GM12878 (cell line): ENCODE measurements around the gene SPG21. TPM values are rescaled to one million over a fixed set of nuclear protein-coding genes. Genes with fewer than 3 reads are reported as not detected.
A peak's percentile ranks its signal among the peaks of the same experiment; 100 is the strongest.

ENCODE experiments used
- ATAC-seq: fragments of 200-7000 bp; cut with Tn5 transposase; 3 replicates; pipeline ENCODE4 v1.9.1; 2020; ENCODE audit warnings: mild to moderate bottlenecking, moderate library complexity
- BruUV-seq: library from RNA; stranded (reverse); fragments of 400-500 nt; replicated peaks from 2 replicates; lab custom pipeline; 2021; lab: Mats Ljungman, UMichigan
- CTCF ChIA-PET: fragments of 300-600 bp; sonication (Branson Sonifier 250); formaldehyde crosslinking; extraction: SDS; loops from one replicate; lab custom pipeline; 2021; ENCODE audit warnings: inconsistent platforms; lab: Yijun Ruan, JAX
- POLR2A ChIA-PET: fragments of 350-600 bp; formaldehyde crosslinking; extraction: SDS; loops from one replicate; lab custom pipeline; 2021; ENCODE audit warnings: inconsistent platforms; lab: Charles Lee
- RAD21 ChIA-PET: fragments of 300-600 bp; sonication (Branson Sonifier 250); formaldehyde crosslinking; loops from one replicate; lab custom pipeline; 2023; ENCODE audit warnings: antibody characterized with exemption; ENCODE audit not compliant: unreplicated experiment; lab: Charles Lee
- SMC1A ChIA-PET: fragments of 300-600 bp; sonication (Branson Sonifier 250); formaldehyde crosslinking; loops from one replicate; lab custom pipeline; 2023; ENCODE audit not compliant: unreplicated experiment, uncharacterized antibody; lab: Charles Lee
- DNase-seq: peaks from one replicate; pipeline ENCODE4 v3.0.0-alpha.2; 2011; ENCODE audit warnings: low read depth, low spot score
- FAIRE-seq: peaks from 3 replicates; lab custom pipeline; 2011; peaks lifted over from hg19 to GRCh38; lab: Jason Lieb, UNC
- H2AFZ ChIP-seq: 2 replicates; pipeline ENCODE4 v1.6.0; 2011; ENCODE audit warnings: low read depth, low read length, control low read depth; ENCODE audit not compliant: control insufficient read depth
- H3K27ac ChIP-seq: 2 replicates; pipeline ENCODE4 v1.5.1; 2011; ENCODE audit warnings: control low read depth; ENCODE audit not compliant: control insufficient read depth, insufficient read depth
- H3K27me3 ChIP-seq, 2 experiments: replicated peaks in 1 of 2; 2 replicates each; pipeline versions ENCODE4 v1.6.0 to v1.6.1; 2011; ENCODE audit warnings: low read length in 1 of 2; ENCODE audit not compliant: control insufficient read depth in 2 of 2, insufficient read depth in 2 of 2
- H3K36me3 ChIP-seq, 2 experiments: 2 replicates each; pipeline ENCODE4 v1.5.1; 2011; ENCODE audit warnings: low read length in 1 of 2; ENCODE audit not compliant: control insufficient read depth in 2 of 2, insufficient read depth in 2 of 2
- H3K4me1 ChIP-seq: 2 replicates; pipeline ENCODE4 v1.6.1; 2011; ENCODE audit warnings: mild to moderate bottlenecking, low read length, moderate library complexity, mixed read lengths; ENCODE audit not compliant: control insufficient read depth, insufficient read depth
- H3K4me2 ChIP-seq: 2 replicates; pipeline ENCODE4 v1.6.0; 2011; ENCODE audit warnings: control low read depth; ENCODE audit not compliant: control insufficient read depth, insufficient read depth
- H3K4me3 ChIP-seq: fragments of 200-600 bp; sonication (generic); 2 replicates; pipeline ENCODE4 v1.5.1; 2016
- H3K79me2 ChIP-seq: 2 replicates; pipeline ENCODE4 v1.6.0; 2011; ENCODE audit warnings: low read length; ENCODE audit not compliant: control insufficient read depth, insufficient read depth
- H3K9ac ChIP-seq: 2 replicates; pipeline ENCODE4 v1.8.0; 2011; ENCODE audit warnings: low read length, control low read depth, mixed read lengths; ENCODE audit not compliant: control insufficient read depth, insufficient read depth
- H3K9me3 ChIP-seq: replicated peaks from 3 replicates; pipeline ENCODE4 v1.5.1; 2011; ENCODE audit warnings: mild to moderate bottlenecking, low read length; ENCODE audit not compliant: control insufficient read depth, insufficient read depth
- H4K20me1 ChIP-seq: 2 replicates; pipeline ENCODE4 v1.6.0; 2011; ENCODE audit not compliant: control insufficient read depth, insufficient read depth
- POLR2A ChIP-seq: IDR thresholded peaks from 2 replicates; pipeline ENCODE4 v1.6.1; 2011; ENCODE audit warnings: low read depth, mild to moderate bottlenecking, low read length
- TCF3 ChIP-seq: IDR thresholded peaks from 2 replicates; pipeline ENCODE4 v1.6.1; 2012; ENCODE audit warnings: low read depth, mild to moderate bottlenecking, low read length, borderline replicate concordance; ENCODE audit not compliant: insufficient read depth
- WGBS: methylation state at CpG from one replicate; pipeline ENCODE4 v1.1.6; 2016; ENCODE audit warnings: low lambda C conversion rate; ENCODE audit not compliant: insufficient replicate concordance, insufficient coverage; ENCODE audit errors: missing lambda C conversion rate; 5-methylcytosine and 5-hydroxymethylcytosine counted together
- in situ Hi-C: fragments of 300-500 bp; cut with MboI; formaldehyde crosslinking; loops from 9 replicates; pipeline ENCODE4 v1.14.3; 2018; ENCODE audit warnings: mixed read lengths
- intact Hi-C: fragments of 100-400 bp; cut with micrococcal nuclease; formaldehyde crosslinking; loops from one replicate; pipeline ENCODE4 v1.14.2; 2022; ENCODE audit not compliant: unreplicated experiment
- polyA plus RNA-seq, 11 experiments: library from polyadenylated mRNA; depleted of rRNA in 4 of 11; unstranded in 6 of 11; stranded (reverse) in 5 of 11; fragments of >200 nt; fragmentation: Nextera tagmentation in 4 of 11; fragmentation: Illumina TruSeq in 1 of 11; extraction: Ambion mirVana in 4 of 11; extraction: Trizol in 1 of 11; gene quantifications; 1 replicate in 1 of 11; 2 replicates in 10 of 11; pipeline versions ENCODE4 v1.2.1 to v1.2.3, GENCODE V29; 2011 to 2016; ENCODE audit warnings: inconsistent platforms in 2 of 11, missing spikeins in 2 of 11, low read depth in 1 of 11
- total RNA-seq, 4 experiments: library from RNA; depleted of rRNA in 3 of 4; stranded (reverse); fragments of >200 nt in 3 of 4; fragmentation: Illumina TruSeq in 1 of 4; extraction: Trizol in 1 of 4; gene quantifications; 2 replicates each; pipeline versions ENCODE4 v1.2.1 to v1.2.3, GENCODE V29; 2013 to 2021
- TF ChIP-seq, protein P1 (sequence below): fragments of 450-650 bp; IDR thresholded peaks from 2 replicates; pipeline ENCODE4 v1.6.1; 2016; ENCODE audit warnings: mild to moderate bottlenecking

The SPG21 gene
- total and polyA plus RNA-seq, 10 of the 15 experiments (the other 5 are each of a cell fraction or from before 2014, with no cell fraction given) = 25.5 to 116 (median 68.0) TPM

DNA sequence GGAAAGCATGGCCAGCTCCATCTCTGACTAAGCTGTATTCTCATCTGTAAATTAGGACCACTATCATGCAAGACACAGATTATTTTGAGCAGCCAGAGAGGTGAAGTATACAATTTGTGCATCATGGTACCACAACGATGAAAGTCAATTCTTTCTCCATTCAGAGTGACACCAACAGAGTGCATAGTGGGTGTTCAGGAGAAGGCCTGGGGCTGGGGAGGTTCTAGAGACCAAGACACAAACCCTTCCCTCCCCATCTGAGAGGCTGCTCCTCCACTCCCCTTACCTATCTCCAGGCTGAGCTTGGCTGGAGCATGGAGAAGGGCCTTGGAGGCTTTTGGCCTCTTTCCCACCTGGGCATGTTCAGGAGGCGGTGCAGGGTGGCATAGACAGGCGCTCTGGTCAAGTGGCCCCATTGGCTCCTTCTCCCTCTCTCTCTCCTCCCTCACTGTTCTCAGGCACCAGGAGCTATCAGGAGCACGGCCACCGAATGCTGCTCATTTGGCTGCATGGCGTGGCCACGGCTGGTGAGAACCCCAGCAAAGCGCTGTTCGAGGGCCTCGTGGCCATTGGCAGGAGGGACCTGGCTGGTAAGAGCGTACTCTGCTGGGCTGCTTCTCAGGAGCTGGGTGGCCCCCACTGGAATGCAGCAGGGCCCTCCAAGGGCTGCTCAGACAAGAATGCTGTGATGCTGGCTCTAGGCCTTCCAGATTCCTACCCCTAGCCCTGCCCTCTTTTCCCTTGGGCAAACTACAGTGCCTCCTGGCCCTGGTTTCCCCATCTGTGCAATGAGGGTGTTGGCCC, 40.1 kb downstream of the SPG21 start:
- no TSS peak for BruUV-seq
- no peak overlapping the region for H3K4me3 ChIP-seq
- H3K4me2 ChIP-seq = no peak overlapping the region
- no peaks in the 10 kb centered on the region for H3K27me3 ChIP-seq
- in situ Hi-C loops = no loop called here
- SMC1A ChIA-PET = interaction anchor here (0.5 to 0.6 kb wide), 2 partner anchors 73 to 157 kb away, joined by 3 read pairs; no protein-coding TSS in a partner anchor
- H2AFZ ChIP-seq = no peak overlapping the region
- intact Hi-C loops = no loop called here
- POLR2A ChIA-PET = interaction anchor here (0.6 kb wide), 1 partner anchor 155 kb away, joined by 4 read pairs; no protein-coding TSS in a partner anchor
- WGBS = 95% methylated on average over 11 of the region's 11 CpGs
- FAIRE-seq (no peak), DNase-seq (no peak), ATAC-seq (peak; percentile 37)
- TF ChIP-seq POLR2A (peak; percentile 55), TCF3 (no peak)
- no peak overlapping the region for H3K27ac ChIP-seq
- H3K4me1 ChIP-seq = no peaks in the 10 kb centered on the region
- RAD21 ChIA-PET = interaction anchor here (0.8 kb wide), 1 partner anchor 55 kb away, joined by 3 read pairs; no protein-coding TSS in a partner anchor
- CTCF ChIA-PET = no interaction called here
- H3K36me3 ChIP-seq = no peaks in the 10 kb centered on the region
- no peaks in the 10 kb centered on the region for H4K20me1 ChIP-seq
- no peaks in the 10 kb centered on the region for H3K9me3 ChIP-seq
- no peaks in the 10 kb centered on the region for H3K79me2 ChIP-seq
- no peak overlapping the region for H3K9ac ChIP-seq

DNA sequence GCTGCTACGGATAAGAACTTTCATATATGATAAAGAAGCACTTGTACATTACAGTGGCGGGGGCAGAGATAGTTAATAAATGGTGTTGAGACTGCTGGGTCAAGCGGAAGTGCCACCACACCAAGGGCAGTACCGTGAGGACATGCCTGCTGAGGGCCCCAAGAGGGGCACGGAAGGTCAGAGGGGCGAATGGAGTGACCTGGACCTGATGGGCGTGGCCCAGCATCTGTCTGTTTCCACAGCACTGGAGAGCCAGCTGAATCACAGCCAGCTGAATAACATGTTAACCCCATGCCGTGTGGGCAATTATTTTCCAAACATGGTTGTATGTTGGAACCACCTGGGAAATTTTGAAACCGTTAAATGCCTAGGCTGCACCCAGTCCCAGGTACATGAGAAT, 40.8 kb downstream of the SPG21 start:
- TF ChIP-seq, protein P1, sequence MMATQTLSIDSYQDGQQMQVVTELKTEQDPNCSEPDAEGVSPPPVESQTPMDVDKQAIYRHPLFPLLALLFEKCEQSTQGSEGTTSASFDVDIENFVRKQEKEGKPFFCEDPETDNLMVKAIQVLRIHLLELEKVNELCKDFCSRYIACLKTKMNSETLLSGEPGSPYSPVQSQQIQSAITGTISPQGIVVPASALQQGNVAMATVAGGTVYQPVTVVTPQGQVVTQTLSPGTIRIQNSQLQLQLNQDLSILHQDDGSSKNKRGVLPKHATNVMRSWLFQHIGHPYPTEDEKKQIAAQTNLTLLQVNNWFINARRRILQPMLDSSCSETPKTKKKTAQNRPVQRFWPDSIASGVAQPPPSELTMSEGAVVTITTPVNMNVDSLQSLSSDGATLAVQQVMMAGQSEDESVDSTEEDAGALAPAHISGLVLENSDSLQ = no peak
- H3K4me2 ChIP-seq = no peak overlapping the region
- ATAC-seq (no peak), DNase-seq (no peak), FAIRE-seq (no peak)
- ChIA-PET RAD21 (no interaction called here), SMC1A (interaction anchor here (0.5 to 0.6 kb wide), 2 partner anchors 74 to 156 kb away, joined by 3 read pairs; no protein-coding TSS in a partner anchor), POLR2A (interaction anchor here (0.6 kb wide), 1 partner anchor 156 kb away, joined by 4 read pairs; no protein-coding TSS in a partner anchor), CTCF (no interaction called here)
- no peak overlapping the region for H3K27ac ChIP-seq
- no peaks in the 10 kb centered on the region for H3K27me3 ChIP-seq
- H2AFZ ChIP-seq = no peak overlapping the region
- no peaks in the 10 kb centered on the region for H3K36me3 ChIP-seq
- no peaks in the 10 kb centered on the region for H3K4me1 ChIP-seq
- H3K9me3 ChIP-seq = no peaks in the 10 kb centered on the region
- 80% methylated on average over 9 of the region's 9 CpGs for WGBS
- H3K79me2 ChIP-seq = no peaks in the 10 kb centered on the region
- no peak overlapping the region for H3K9ac ChIP-seq
- intact Hi-C loops (no loop called here), in situ Hi-C loops (no loop called here)
- H4K20me1 ChIP-seq = no peaks in the 10 kb centered on the region
- no TSS peak for BruUV-seq
- no peak overlapping the region for H3K4me3 ChIP-seq
